Activated T-helper 9 cell treated with anti-CD3 and anti-CD28 coated beads, Interleukin-2, amount 50 U/mL, for 16 hours (primary cell): ENCODE data around the gene C1QTNF5.
A peak's percentile ranks its signal among the peaks of the same experiment; 100 is the strongest.

Experiments used
- DNase-seq: peaks from one replicate; pipeline ENCODE4 v3.0.0-alpha.2; 2020; ENCODE audit warnings: low read depth

The C1QTNF5 gene

GRCh38 chr11:119317592-119318239, 23.0 kb downstream of the C1QTNF5 start:
- DNase-seq: no peak

GRCh38 chr11:119316729-119317591, 23.7 kb downstream of the C1QTNF5 start, which contains the start of gene MCAM:
Gene MCAM (minus strand): TSS chr11:119317130. CDS start chr11:119317101, 29 bp downstream.
- DNase-seq: no peak

GRCh38 chr11:119316016-119316728, 24.5 kb downstream of the C1QTNF5 start:
- DNase-seq: no peak

- DNase-seq: peak; percentile 27
These were observed 25.3 kb downstream of the C1QTNF5 start for GRCh38 chr11:119315131-119316015.

GRCh38 chr11:119314726-119315125, 26.0 kb downstream of the C1QTNF5 start:
- no peak for DNase-seq

- DNase-seq: no peak
These were observed 30.0 kb downstream of the C1QTNF5 start for GRCh38 chr11:119310682-119311052.

- DNase-seq: no peak
These were observed 30.6 kb downstream of the C1QTNF5 start for GRCh38 chr11:119309953-119310681.

- no peak for DNase-seq
These were observed 31.3 kb downstream of the C1QTNF5 start for GRCh38 chr11:119309411-119309810.

- no peak for DNase-seq
These were observed 32.7 kb downstream of the C1QTNF5 start for GRCh38 chr11:119307974-119308373.

GRCh38 chr11:119307219-119307618, 33.5 kb downstream of the C1QTNF5 start:
- no peak for DNase-seq

GRCh38 chr11:119306373-119306890, 34.3 kb downstream of the C1QTNF5 start:
- no peak for DNase-seq

GRCh38 chr11:119305556-119306372, 34.9 kb downstream of the C1QTNF5 start:
- DNase-seq: no peak

- no peak for DNase-seq
These were observed 37.4 kb downstream of the C1QTNF5 start for GRCh38 chr11:119303227-119303718.

- no peak for DNase-seq
These were observed 40.3 kb downstream of the C1QTNF5 start for GRCh38 chr11:119300198-119300964.

GRCh38 chr11:119299416-119299815, 41.3 kb downstream of the C1QTNF5 start:
- no peak for DNase-seq

- no peak for DNase-seq
These were observed 42.0 kb downstream of the C1QTNF5 start for GRCh38 chr11:119298726-119299125.

GRCh38 chr11:119297938-119298337, 42.7 kb downstream of the C1QTNF5 start:
- no peak for DNase-seq

- no peak for DNase-seq
These were observed 45.5 kb downstream of the C1QTNF5 start for GRCh38 chr11:119295178-119295577.

- DNase-seq: no peak
These were observed 47.2 kb downstream of the C1QTNF5 start for GRCh38 chr11:119293461-119293860.
